Osteocyte (in vitro differentiated cells): ENCODE measurements around the gene CD63. TPM values are rescaled to one million over a fixed set of nuclear protein-coding genes. Genes with fewer than 3 reads are reported as not detected.

Experiments
- DNase-seq: peaks from one replicate; pipeline ENCODE4 v3.0.0; 2021; ENCODE audit warnings: mixed read lengths; ENCODE audit not compliant: unreplicated experiment; ENCODE audit errors: extremely low spot score
- H3K27ac Mint-ChIP-seq: one replicate; pipeline ENCODE4 v1.8.0; 2021; ENCODE audit warnings: mild to moderate bottlenecking, mixed read lengths; ENCODE audit not compliant: unreplicated experiment
- H3K27me3 Mint-ChIP-seq: one replicate; pipeline ENCODE4 v1.8.0; 2021; ENCODE audit warnings: mixed read lengths; ENCODE audit not compliant: unreplicated experiment
- H3K36me3 Mint-ChIP-seq: one replicate; pipeline ENCODE4 v1.8.0; 2021; ENCODE audit warnings: mixed read lengths; ENCODE audit not compliant: unreplicated experiment
- H3K4me1 Mint-ChIP-seq: one replicate; pipeline ENCODE4 v1.8.0; 2021; ENCODE audit warnings: mixed read lengths; ENCODE audit not compliant: unreplicated experiment
- H3K4me3 Mint-ChIP-seq: one replicate; pipeline ENCODE4 v1.8.0; 2021; ENCODE audit warnings: mild to moderate bottlenecking, moderate library complexity, mixed read lengths; ENCODE audit not compliant: unreplicated experiment
- H3K9me3 Mint-ChIP-seq: one replicate; pipeline ENCODE4 v1.8.0; 2021; ENCODE audit warnings: mixed read lengths; ENCODE audit not compliant: unreplicated experiment
- total RNA-seq: library from RNA; stranded (reverse); gene quantifications from 2 replicates; pipeline ENCODE4 v1.2.1, GENCODE V29; 2021
- TF ChIP-seq, protein P1 (sequence below): fragments of 200-600 bp; sonication (generic); IDR thresholded peaks from 2 replicates; pipeline ENCODE4 v1.5.0; 2021; ENCODE audit warnings: antibody characterized with exemption, mild to moderate bottlenecking, moderate library complexity

Gene CD63
- total RNA-seq, 1 donor from 2014 or later, result 1,511 TPM

DNA sequence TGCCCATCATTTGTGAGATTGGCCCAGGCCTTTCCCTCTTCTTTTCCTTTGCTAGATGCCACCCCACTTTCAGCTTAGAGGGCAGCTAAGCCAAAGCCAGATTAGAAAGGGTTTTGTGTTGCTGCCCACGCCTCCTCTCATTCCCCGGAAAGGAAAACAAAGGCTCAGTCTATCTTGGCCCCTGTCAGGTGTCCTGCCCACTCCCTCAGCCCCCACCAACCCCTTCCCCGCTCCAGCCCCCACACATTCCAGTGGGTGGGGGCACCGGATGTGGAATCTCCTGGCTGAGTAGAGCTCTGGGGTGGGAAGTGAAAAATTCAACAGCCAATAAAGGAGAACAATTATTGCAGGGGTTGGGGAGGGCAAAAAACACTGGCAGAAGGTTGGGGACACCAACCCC lies 10.8 kb downstream of the CD63 start:
- TF ChIP-seq, protein P1, sequence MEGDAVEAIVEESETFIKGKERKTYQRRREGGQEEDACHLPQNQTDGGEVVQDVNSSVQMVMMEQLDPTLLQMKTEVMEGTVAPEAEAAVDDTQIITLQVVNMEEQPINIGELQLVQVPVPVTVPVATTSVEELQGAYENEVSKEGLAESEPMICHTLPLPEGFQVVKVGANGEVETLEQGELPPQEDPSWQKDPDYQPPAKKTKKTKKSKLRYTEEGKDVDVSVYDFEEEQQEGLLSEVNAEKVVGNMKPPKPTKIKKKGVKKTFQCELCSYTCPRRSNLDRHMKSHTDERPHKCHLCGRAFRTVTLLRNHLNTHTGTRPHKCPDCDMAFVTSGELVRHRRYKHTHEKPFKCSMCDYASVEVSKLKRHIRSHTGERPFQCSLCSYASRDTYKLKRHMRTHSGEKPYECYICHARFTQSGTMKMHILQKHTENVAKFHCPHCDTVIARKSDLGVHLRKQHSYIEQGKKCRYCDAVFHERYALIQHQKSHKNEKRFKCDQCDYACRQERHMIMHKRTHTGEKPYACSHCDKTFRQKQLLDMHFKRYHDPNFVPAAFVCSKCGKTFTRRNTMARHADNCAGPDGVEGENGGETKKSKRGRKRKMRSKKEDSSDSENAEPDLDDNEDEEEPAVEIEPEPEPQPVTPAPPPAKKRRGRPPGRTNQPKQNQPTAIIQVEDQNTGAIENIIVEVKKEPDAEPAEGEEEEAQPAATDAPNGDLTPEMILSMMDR, result no peak
- peak overlapping the region; percentile 47 for H3K4me3 Mint-ChIP-seq
- no peaks in the 10 kb centered on the region for H3K36me3 Mint-ChIP-seq
- H3K27ac Mint-ChIP-seq, result peak overlapping the region; percentile 70
- peaks cover 2% of the 10 kb centered on the region for H3K27me3 Mint-ChIP-seq
- no peaks in the 10 kb centered on the region for H3K9me3 Mint-ChIP-seq
- peaks cover 51% of the 10 kb centered on the region for H3K4me1 Mint-ChIP-seq
- no peak for DNase-seq

DNA sequence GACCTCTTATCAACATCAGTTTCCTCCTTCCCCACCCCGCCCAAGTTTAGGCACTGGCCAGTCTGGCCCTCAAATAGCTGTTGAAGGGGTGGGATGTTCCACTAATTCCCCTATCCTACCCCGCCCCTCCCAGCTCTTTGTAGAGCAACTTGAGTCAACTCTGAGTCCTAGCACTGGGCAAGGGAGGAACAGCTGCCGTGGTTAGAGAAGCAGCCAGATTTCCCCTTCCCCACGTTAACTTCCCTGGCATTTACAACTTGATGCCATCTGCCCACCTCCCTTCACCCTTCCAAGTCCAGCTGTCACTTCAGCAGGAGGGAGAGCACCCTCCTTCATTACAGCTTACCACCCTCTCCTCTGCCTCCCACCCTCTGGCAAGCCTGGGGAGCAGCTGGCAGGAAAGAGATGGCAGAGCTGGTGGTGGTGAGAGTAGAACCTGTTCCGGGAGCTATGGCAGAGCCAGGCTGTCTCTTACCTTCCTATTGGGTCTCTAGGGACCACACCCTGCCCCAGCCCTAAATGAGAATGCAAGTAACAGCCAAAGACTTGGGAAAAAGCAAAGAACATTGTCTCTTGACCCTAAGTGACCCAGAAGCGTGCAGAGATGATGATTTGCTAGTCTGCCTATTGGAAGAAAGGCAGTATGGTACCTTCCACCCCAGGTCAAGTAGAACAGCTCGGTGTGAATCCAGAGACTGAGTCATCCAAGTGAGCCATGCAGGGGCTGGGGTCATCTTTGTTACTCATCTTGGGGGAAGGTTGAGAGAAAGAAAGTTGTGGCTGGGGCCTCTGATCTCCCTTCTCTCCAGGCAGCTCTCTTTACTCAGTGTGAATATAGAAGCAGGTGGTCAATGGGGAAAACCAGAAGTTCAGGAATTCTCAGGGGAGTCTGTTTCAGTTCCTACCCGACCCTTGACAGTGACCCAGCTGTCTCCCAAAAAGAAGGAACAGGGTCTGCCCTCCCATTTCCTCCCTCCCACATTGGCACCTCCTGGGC lies 11.5 kb downstream of the CD63 start:
- TF ChIP-seq, protein P1, result no peak
- Mint-ChIP-seq H3K27ac (peak overlapping the region; percentile 95), H3K27me3 (peaks cover 4% of the 10 kb centered on the region), H3K36me3 (no peaks in the 10 kb centered on the region), H3K4me1 (peaks cover 51% of the 10 kb centered on the region), H3K4me3 (peak overlapping the region; percentile 91), H3K9me3 (no peaks in the 10 kb centered on the region)
- DNase-seq, result no peak

DNA sequence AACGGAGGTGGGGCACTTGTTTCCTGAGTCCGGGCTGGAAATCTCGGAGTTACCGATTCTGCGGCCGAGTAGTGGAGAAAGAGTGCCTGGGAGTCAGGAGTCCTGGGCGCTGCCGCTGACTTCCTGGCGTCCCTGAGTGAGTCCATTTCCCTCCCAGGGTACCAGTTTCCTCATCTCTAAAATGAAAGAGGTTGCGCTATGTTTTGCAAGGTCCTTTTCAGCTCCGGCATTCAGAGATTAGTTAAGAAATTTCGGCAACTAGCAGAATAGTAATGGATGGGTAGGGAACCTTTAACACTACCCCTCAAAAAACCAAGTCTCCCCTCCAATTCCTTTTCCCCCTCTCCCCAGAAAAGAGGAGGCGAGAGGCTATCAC lies 12.2 kb downstream of the CD63 start:
- Mint-ChIP-seq H3K27me3 (peaks cover 10% of the 10 kb centered on the region), H3K36me3 (no peaks in the 10 kb centered on the region), H3K27ac (peak overlapping the region; percentile 95), H3K4me1 (peaks cover 50% of the 10 kb centered on the region), H3K4me3 (peak overlapping the region; percentile 91), H3K9me3 (no peaks in the 10 kb centered on the region)
- TF ChIP-seq, protein P1, result no peak
- DNase-seq, result no peak

DNA sequence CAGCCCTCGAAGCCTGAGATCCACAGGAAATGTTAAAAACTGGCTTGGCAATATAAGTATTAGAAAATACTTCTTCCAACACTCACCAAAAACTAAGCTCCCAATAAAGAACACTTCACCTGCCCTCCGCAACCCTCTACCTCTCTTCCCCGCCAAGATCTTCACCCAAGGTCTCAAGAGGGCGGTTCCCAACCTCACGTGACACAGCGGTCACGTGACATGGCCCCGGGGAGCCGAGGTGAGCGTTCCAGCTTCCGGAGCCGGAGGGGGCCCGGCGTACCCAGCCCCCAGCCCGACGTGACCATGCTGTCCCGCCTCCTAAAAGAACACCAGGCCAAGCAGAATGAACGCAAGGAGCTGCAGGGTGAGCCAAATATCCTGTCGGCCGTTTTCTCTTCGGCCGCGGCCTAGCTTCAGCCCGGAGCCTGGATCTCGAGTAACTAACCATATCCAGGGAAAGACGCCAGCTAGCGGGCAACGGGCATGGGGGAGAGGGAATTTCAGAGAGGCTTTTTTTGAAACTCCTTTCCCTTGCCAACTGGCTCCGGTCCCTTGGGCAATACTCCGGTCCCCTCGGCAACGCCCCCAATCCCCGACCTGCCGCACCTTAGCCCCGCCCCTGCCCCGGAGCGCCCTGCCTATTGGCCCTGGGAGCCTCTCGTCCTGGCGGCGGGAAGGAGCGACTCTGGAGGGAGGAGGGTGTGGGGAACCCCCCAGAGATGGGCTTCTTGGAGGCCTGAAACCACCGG lies 12.8 kb downstream of the CD63 start, which contains the start of gene BLOC1S1:
BLOC1S1 (plus strand) TSS at position 214 of the 749 bp plus-strand sequence; CDS start at position 220, 6 bp downstream.
- Mint-ChIP-seq H3K36me3 (no peaks in the 10 kb centered on the region), H3K27ac (peak within 1 kb of the TSS; percentile 95), H3K27me3 (peaks cover 10% of the 10 kb centered on the region), H3K9me3 (no peaks in the 10 kb centered on the region), H3K4me3 (peak within 1 kb of the TSS; percentile 91), H3K4me1 (peaks cover 46% of the 10 kb centered on the region)
- DNase-seq, result peak; percentile 96
- TF ChIP-seq, protein P1, result no peak
